GM19193 (cell line): ENCODE results near the gene MTMR6.

Experiments used
- POLR2A ChIP-seq: IDR thresholded peaks from 4 replicates; pipeline ENCODE4 v1.6.1; 2011; ENCODE audit not compliant: insufficient read depth, insufficient read length; ENCODE audit errors: extremely low read depth

MTMR6 gene

GRCh38 chr13:25286969-25287961, at the start of gene MTMR6:
TSS of gene MTMR6 (minus strand) at chr13:25287488. CDS start at chr13:25287247, 241 bp downstream.
- TF ChIP-seq POLR2A = peak; percentile 84

GRCh38 chr13:25335856-25336255, 48.6 kb upstream of the MTMR6 start:
- no peak for TF ChIP-seq POLR2A

DNA sequence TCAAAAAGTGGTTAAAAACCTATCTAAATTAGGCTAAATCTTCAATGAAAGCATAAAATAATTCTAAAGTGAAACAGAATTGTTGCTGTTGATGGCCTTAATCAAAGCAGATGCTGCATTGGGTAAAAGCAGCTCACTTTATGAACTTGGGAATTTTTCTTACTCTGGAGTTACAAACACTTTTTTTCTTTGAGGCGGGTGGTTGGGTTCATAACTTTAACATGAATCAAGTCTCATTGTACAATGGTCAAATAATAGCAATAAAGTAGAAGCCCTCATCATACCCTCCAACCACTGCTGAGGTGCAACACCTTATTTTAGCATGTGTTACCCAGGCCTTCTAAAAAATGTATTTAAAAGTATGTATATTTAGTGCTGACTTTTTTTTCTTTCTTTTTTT, 43.3 kb upstream of the MTMR6 start:
- no peak for TF ChIP-seq POLR2A

- TF ChIP-seq POLR2A = no peak
These were observed 42.4 kb upstream of the MTMR6 start for GRCh38 chr13:25329706-25330105.

DNA sequence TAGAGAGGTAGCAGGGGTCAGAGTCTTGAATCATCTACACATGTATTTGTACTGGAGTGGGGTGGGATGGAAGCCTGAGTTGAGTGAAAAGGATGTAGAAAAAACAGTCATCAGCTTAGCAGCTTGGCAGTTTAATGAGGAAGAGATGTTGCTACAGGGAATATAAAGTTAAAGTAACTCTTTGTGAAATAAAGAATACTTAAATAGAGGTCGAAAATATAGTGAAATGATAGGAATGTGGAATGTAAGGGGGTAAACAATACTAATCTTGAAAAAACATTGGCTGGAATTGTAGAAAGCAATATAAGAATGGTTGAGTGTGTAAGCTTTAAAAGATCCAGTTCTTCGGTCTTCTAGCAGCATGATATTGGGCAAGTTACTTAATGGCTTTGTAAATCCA, 36.8 kb upstream of the MTMR6 start:
- TF ChIP-seq POLR2A = no peak

DNA sequence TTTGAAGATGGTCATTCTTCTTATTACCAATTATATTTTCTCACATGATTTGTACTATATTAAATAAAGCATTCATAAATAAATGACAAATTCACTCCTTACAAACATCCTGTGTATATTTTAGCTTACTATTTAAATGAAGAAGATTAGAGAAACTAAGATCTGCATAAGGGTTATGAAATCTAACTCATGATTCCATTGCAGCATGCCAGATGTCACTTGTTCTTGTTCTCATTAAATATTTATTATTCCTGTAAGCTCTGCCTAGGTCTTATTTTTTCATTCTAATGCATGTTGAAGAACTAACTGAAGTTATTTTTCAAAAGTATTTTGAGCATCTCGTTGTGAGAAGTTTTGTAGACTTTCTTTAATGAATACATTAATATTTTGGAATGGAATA, 32.5 kb upstream of the MTMR6 start:
- TF ChIP-seq POLR2A = no peak

- no peak for TF ChIP-seq POLR2A
These were observed 23.6 kb upstream of the MTMR6 start for GRCh38 chr13:25310891-25311290.

- TF ChIP-seq POLR2A = no peak
These were observed 19.6 kb upstream of the MTMR6 start for GRCh38 chr13:25306671-25307464.

GRCh38 chr13:25302121-25302520, 14.8 kb upstream of the MTMR6 start:
- TF ChIP-seq POLR2A = no peak

- peak; percentile 93 for TF ChIP-seq POLR2A
These were observed 14.2 kb upstream of the MTMR6 start, which contains the start of gene NUP58 for GRCh38 chr13:25301347-25302113. TSS of gene NUP58 (plus strand) at chr13:25301625. CDS start at chr13:25301774, 149 bp downstream.

- no peak for TF ChIP-seq POLR2A
These were observed 13.6 kb upstream of the MTMR6 start for GRCh38 chr13:25300861-25301346.

- no peak for TF ChIP-seq POLR2A
These were observed 8.4 kb upstream of the MTMR6 start for GRCh38 chr13:25295701-25296100.

DNA sequence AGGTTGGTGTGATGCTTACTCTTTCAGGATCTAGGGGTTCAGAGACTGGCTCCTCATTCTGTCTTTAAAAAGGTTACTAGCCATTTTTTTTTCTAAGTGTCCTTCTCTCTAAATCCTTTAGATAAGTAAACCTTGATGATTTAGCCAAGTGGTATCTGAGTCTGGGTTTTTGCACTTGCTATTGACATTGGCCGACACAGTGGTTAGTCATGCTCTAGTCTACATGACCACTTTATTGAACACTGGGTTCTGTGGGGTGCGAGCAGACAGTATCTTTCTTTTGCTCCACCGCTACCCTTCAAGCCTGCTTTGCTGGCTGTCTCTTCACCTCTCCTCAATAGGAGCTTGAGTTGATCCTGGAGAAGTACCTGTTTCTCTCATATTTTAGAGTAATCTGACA, 7.9 kb upstream of the MTMR6 start:
- TF ChIP-seq POLR2A = no peak

- no peak for TF ChIP-seq POLR2A
These were observed 5.0 kb upstream of the MTMR6 start for GRCh38 chr13:25292301-25292700.

DNA sequence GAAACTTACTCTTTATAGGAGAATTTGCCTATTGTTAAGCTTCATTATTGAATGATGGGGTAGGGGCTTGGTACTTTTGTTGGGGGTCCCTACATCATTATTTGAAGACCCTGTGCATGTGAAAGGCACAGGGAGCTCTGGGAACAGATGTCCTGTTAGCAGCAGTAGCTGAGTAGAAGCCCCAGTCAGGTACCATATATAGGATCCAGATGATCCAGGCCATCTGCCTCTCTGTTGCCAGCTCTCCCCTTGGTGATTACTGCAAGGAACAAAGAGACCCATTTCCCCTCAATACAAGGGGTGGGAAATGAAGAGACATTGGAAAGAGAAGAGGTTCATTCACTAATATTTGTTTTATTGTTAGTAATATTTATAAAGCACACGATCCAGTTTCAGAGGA, 4.4 kb upstream of the MTMR6 start:
- no peak for TF ChIP-seq POLR2A

DNA sequence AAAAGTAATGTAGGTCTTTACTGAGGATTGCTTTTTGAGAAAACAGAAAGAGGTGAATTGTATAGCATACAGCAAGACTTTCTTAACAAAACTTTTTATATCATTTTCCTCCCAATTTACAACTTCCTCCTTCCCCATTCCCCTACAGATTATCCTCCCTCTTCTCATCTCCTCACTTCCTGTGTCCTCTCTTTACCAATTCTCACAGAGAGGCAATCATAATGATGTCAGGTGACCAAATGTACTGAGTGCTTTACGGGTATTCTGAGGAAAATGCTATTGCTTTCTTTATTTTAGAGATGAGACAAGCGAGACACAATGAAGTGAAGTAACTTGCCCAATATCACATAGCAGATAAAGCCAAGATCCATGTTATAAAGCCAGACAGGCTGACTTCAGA, 1.7 kb upstream of the MTMR6 start:
- no peak for TF ChIP-seq POLR2A
